IMR-90 (cell line): ENCODE data around the gene TPP1. TPM values are rescaled to one million over a fixed set of nuclear protein-coding genes. Genes with fewer than 3 reads are reported as not detected.
A peak's percentile ranks its signal among the peaks of the same experiment; 100 is the strongest.

Experiments
- ATAC-seq: fragments of 200-7000 bp; cut with Tn5 transposase; 2 replicates; pipeline ENCODE4 v1.9.1; 2020; ENCODE audit warnings: low read depth, mild to moderate bottlenecking, moderate library complexity
- BruUV-seq: library from RNA; stranded (reverse); fragments of 400-500 nt; replicated peaks from 2 replicates; lab custom pipeline; 2021; lab: Mats Ljungman, UMichigan
- CTCF ChIA-PET: fragments of 300-600 bp; formaldehyde crosslinking; extraction: SDS; loops from one replicate; lab custom pipeline; 2021; ENCODE audit warnings: antibody characterized with exemption; lab: Yijun Ruan, JAX
- POLR2A ChIA-PET: fragments of 300-600 bp; sonication (Branson Sonifier 250); formaldehyde crosslinking; loops from one replicate; lab custom pipeline; 2022; ENCODE audit warnings: antibody characterized with exemption; ENCODE audit not compliant: unreplicated experiment; lab: Charles Lee
- DNase-seq: peaks from one replicate; pipeline ENCODE4 v3.0.0; 2013
- H2AFZ ChIP-seq: replicated peaks from 2 replicates; pipeline ENCODE3; 2013; ENCODE audit warnings: low read length, mild to moderate bottlenecking; ENCODE audit not compliant: poor library complexity
- H2AK5ac ChIP-seq: 2 replicates; pipeline ENCODE4 v1.6.1; 2013; ENCODE audit warnings: low read depth, low read length, inconsistent platforms
- H2AK9ac ChIP-seq: replicated peaks from 2 replicates; pipeline ENCODE3; 2013; ENCODE audit warnings: mild to moderate bottlenecking, low read depth, low read length, moderate library complexity; ENCODE audit not compliant: poor library complexity
- H2BK120ac ChIP-seq: 2 replicates; pipeline ENCODE4 v1.6.1; 2013; ENCODE audit warnings: low read depth, low read length, inconsistent platforms
- H2BK15ac ChIP-seq: 3 replicates; pipeline ENCODE4 v1.6.1; 2013; ENCODE audit warnings: low read depth, low read length, inconsistent platforms
- H2BK20ac ChIP-seq: 2 replicates; pipeline ENCODE4 v1.6.1; 2013; ENCODE audit warnings: low read depth, mild to moderate bottlenecking, inconsistent platforms, low read length, moderate library complexity
- H2BK5ac ChIP-seq: 2 replicates; pipeline ENCODE4 v1.6.1; 2013; ENCODE audit warnings: mild to moderate bottlenecking, low read depth, low read length, inconsistent platforms; ENCODE audit not compliant: poor library complexity, severe bottlenecking
- H3K14ac ChIP-seq: replicated peaks from 2 replicates; pipeline ENCODE4 v1.6.1; 2013; ENCODE audit warnings: low read depth, low read length, inconsistent platforms
- H3K18ac ChIP-seq: 2 replicates; pipeline ENCODE4 v1.6.1; 2013; ENCODE audit warnings: low read depth, low read length, control low read depth
- H3K23ac ChIP-seq: 2 replicates; pipeline ENCODE4 v1.6.1; 2013; ENCODE audit warnings: low read depth, low read length, inconsistent platforms
- H3K27ac ChIP-seq: 2 replicates; pipeline ENCODE4 v1.5.1; 2013; ENCODE audit warnings: mild to moderate bottlenecking, control low read depth, low read length; ENCODE audit not compliant: insufficient read depth
- H3K27me3 ChIP-seq: 2 replicates; pipeline ENCODE4 v1.6.1; 2013; ENCODE audit warnings: low read length; ENCODE audit not compliant: control insufficient read depth, insufficient read depth
- H3K36me3 ChIP-seq: 2 replicates; pipeline ENCODE4 v1.6.1; 2013; ENCODE audit warnings: low read length, mixed read lengths; ENCODE audit not compliant: control insufficient read depth, insufficient read depth
- H3K4ac ChIP-seq: 2 replicates; pipeline ENCODE4 v1.6.1; 2013; ENCODE audit warnings: low read depth, low read length, inconsistent platforms
- H3K4me1 ChIP-seq: 2 replicates; pipeline ENCODE4 v1.6.1; 2013; ENCODE audit warnings: low read length, mixed read lengths; ENCODE audit not compliant: control insufficient read depth, insufficient read depth
- H3K4me2 ChIP-seq: 2 replicates; pipeline ENCODE4 v1.6.1; 2013; ENCODE audit warnings: low read depth, mild to moderate bottlenecking, control low read depth, low read length, moderate library complexity
- H3K4me3 ChIP-seq: 2 replicates; pipeline ENCODE4 v1.5.1; 2013; ENCODE audit warnings: low read depth, mild to moderate bottlenecking, control low read depth, low read length, moderate library complexity; ENCODE audit not compliant: insufficient read depth
- H3K56ac ChIP-seq: 2 replicates; pipeline ENCODE4 v1.6.1; 2013; ENCODE audit warnings: low read length, inconsistent platforms; ENCODE audit not compliant: insufficient read depth; ENCODE audit errors: extremely low read depth
- H3K79me1 ChIP-seq, 2 experiments: 2 replicates each; pipeline ENCODE4 v1.6.1; 2013; ENCODE audit warnings: low read length in 2 of 2, inconsistent platforms in 1 of 2, low read depth in 1 of 2
- H3K9ac ChIP-seq: 2 replicates; pipeline ENCODE4 v1.6.1; 2013; ENCODE audit warnings: low read depth, low read length, control low read depth
- H3K9me1 ChIP-seq: 2 replicates; pipeline ENCODE4 v1.6.1; 2013; ENCODE audit warnings: low read length, inconsistent platforms; ENCODE audit not compliant: insufficient read depth
- H3K9me3 ChIP-seq: 2 replicates; pipeline ENCODE4 v1.6.1; 2013; ENCODE audit warnings: low read length; ENCODE audit not compliant: control insufficient read depth, insufficient read depth
- H4K20me1 ChIP-seq: 2 replicates; pipeline ENCODE4 v1.6.1; 2013; ENCODE audit warnings: low read length, inconsistent platforms; ENCODE audit not compliant: insufficient read depth
- H4K5ac ChIP-seq: 2 replicates; pipeline ENCODE4 v1.6.1; 2013; ENCODE audit warnings: mild to moderate bottlenecking, low read depth, low read length, control low read depth
- H4K8ac ChIP-seq, 2 experiments: 2 replicates each; pipeline ENCODE4 v1.6.1; 2013; ENCODE audit warnings: low read depth in 2 of 2, low read length in 2 of 2, control low read depth in 1 of 2, inconsistent platforms in 1 of 2
- H4K91ac ChIP-seq: 2 replicates; pipeline ENCODE4 v1.6.1; 2013; ENCODE audit warnings: low read depth, low read length, inconsistent platforms; ENCODE audit not compliant: insufficient read depth
- CEBPB ChIP-seq: IDR thresholded peaks from 2 replicates; pipeline ENCODE4 v1.6.1; 2012; ENCODE audit warnings: low read depth, low read length, improper control_type of control experiment
- CHD1 ChIP-seq: IDR thresholded peaks from 2 replicates; pipeline ENCODE4 v1.6.1; 2012; ENCODE audit warnings: low read depth, low read length, improper control_type of control experiment
- FOS ChIP-seq: fragments of 150-350 bp; IDR thresholded peaks from 2 replicates; pipeline ENCODE4 v1.6.1; 2016; ENCODE audit warnings: low read depth, low read length
- MAFK ChIP-seq: IDR thresholded peaks from 2 replicates; pipeline ENCODE4 v1.6.1; 2012; ENCODE audit warnings: low read depth, low read length, improper control_type of control experiment
- MAZ ChIP-seq: IDR thresholded peaks from 2 replicates; pipeline ENCODE4 v1.6.1; 2012; ENCODE audit warnings: low read depth, mild to moderate bottlenecking, low read length, improper control_type of control experiment, moderate library complexity, borderline replicate concordance
- MXI1 ChIP-seq: IDR thresholded peaks from 2 replicates; pipeline ENCODE4 v1.6.1; 2012; ENCODE audit warnings: low read depth, mild to moderate bottlenecking, low read length, moderate library complexity, borderline replicate concordance
- NFE2L2 ChIP-seq: fragments of 150-350 bp; IDR thresholded peaks from 2 replicates; pipeline ENCODE4 v1.6.1; 2016; ENCODE audit warnings: low read depth, mild to moderate bottlenecking, low read length
- RAD21 ChIP-seq: IDR thresholded peaks from 2 replicates; pipeline ENCODE4 v1.6.1; 2012; ENCODE audit warnings: low read length, improper control_type of control experiment
- RCOR1 ChIP-seq: IDR thresholded peaks from 2 replicates; pipeline ENCODE4 v1.6.1; 2012; ENCODE audit warnings: mild to moderate bottlenecking, low read length, improper control_type of control experiment; ENCODE audit not compliant: insufficient replicate concordance
- RFX5 ChIP-seq: IDR thresholded peaks from 2 replicates; pipeline ENCODE4 v1.8.0; 2012; ENCODE audit warnings: low read depth, mild to moderate bottlenecking, low read length, moderate library complexity
- SMC3 ChIP-seq: fragments of 150-350 bp; IDR thresholded peaks from 2 replicates; pipeline ENCODE4 v1.6.1; 2016; ENCODE audit warnings: low read depth, mild to moderate bottlenecking, antibody characterized with exemption, low read length, moderate library complexity
- WGBS, 2 experiments: methylation state at CpG; one replicate each; pipeline versions ENCODE4 v1.1.5 to v1.1.7; 2013; ENCODE audit warnings: missing lambda C conversion rate in 2 of 2; ENCODE audit not compliant: insufficient read length in 1 of 2; ENCODE audit errors: extremely low coverage in 2 of 2; 5-methylcytosine and 5-hydroxymethylcytosine counted together
- dilution Hi-C: fragments of 300-500 bp; cut with HindIII; formaldehyde crosslinking; loops from one replicate; pipeline ENCODE4 v1.14.3; 2018; ENCODE audit warnings: low sequenced_read_pairs; ENCODE audit not compliant: unreplicated experiment
- in situ Hi-C: fragments of 300-500 bp; cut with MboI; formaldehyde crosslinking; loops from 3 replicates; pipeline ENCODE4 v1.14.3; 2019; ENCODE audit warnings: low sequenced_read_pairs, inconsistent platforms, mixed read lengths
- intact Hi-C: fragments of 100-400 bp; cut with micrococcal nuclease; formaldehyde crosslinking; loops from 2 replicates; pipeline ENCODE4 v1.10.0; 2022
- polyA plus RNA-seq, 3 experiments: library from polyadenylated mRNA; depleted of rRNA; stranded (reverse); fragments of >200 nt; gene quantifications; 2 replicates each; pipeline ENCODE4 v1.2.3, GENCODE V29; 2012; ENCODE audit warnings: low replicate concordance in 1 of 3
- total RNA-seq: library from RNA; depleted of rRNA; stranded (reverse); fragments of >200 nt; gene quantifications from 2 replicates; pipeline ENCODE4 v1.2.3, GENCODE V29; 2012
- TF ChIP-seq, protein P1 (sequence below): fragments of 150-350 bp; IDR thresholded peaks from 2 replicates; pipeline ENCODE4 v1.6.1; 2016; ENCODE audit warnings: low read depth, mild to moderate bottlenecking, low read length, moderate library complexity, borderline replicate concordance
- TF ChIP-seq, protein P2 (sequence below): conservative IDR thresholded peaks from 2 replicates; pipeline ENCODE4 v1.5.1; 2012; ENCODE audit warnings: mild to moderate bottlenecking, low read depth, low read length, improper control_type of control experiment

Gene TPP1
- total and polyA plus RNA-seq, 2 of the 4 experiments (the other 2 are of a cell fraction): 33.5 to 108 TPM

DNA sequence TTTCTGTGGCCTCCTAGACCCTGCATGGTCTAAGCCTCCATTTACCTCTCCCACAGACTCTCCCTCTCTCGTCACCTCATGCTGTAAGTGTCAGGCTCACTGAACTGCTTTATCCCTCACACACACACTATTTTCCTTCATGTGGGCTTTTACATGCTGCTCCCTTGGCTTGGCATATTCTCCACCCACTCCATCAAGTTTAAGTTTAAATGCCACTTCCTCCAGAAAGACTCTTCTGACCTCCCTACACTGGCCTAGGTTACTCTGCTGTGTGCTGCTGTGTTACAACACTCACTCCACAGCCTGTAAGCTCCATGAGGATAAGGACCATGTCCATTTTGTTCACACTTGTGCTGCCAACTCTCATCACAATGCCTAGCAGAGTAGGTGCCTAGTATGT lies 33.9 kb upstream of the TPP1 start:
- Histone ChIP-seq H3K4me3 (no peak overlapping the region), H3K4me2 (no peak overlapping the region), H4K8ac (no peak overlapping the region), H3K4me1 (peaks cover 5% of the 10 kb centered on the region), H3K27me3 (peaks cover 14% of the 10 kb centered on the region), H3K9me3 (no peaks in the 10 kb centered on the region), H3K4ac (no peak overlapping the region), H3K18ac (no peak overlapping the region), H3K14ac (no peak overlapping the region), H2BK20ac (no peak overlapping the region), H2AK9ac (no peak overlapping the region), H3K79me1 (peaks cover 3 to 21% of the 10 kb centered on the region in 2 experiments; a peak in 2 of 4 replicates), H3K9ac (no peak overlapping the region), H3K27ac (no peak overlapping the region), H4K20me1 (0 out of 2 replicates have a peak, but pooled peaks cover 3% of the 10 kb centered on the region), H2BK5ac (no peak overlapping the region), H2BK15ac (no peak overlapping the region), H4K5ac (no peak overlapping the region), H3K56ac (no peak overlapping the region), H3K23ac (peak overlapping the region; percentile 66; the same call in 1 of the 2 replicates), H4K91ac (no peak overlapping the region), H3K36me3 (no peaks in the 10 kb centered on the region), H2AK5ac (peak overlapping the region; percentile 57; the same call in 1 of the 2 replicates), H2BK120ac (no peak overlapping the region), H2AFZ (no peak overlapping the region), H3K9me1 (peaks cover 18% of the 10 kb centered on the region)
- ChIA-PET CTCF (no interaction called here), POLR2A (no interaction called here)
- in situ Hi-C loops (no loop called here), dilution Hi-C loops (no loop called here), intact Hi-C loops (no loop called here)
- DNase-seq (no peak), ATAC-seq (no peak)
- no TSS peak for BruUV-seq
- no peak for TF ChIP-seq CHD1
- no peak for TF ChIP-seq RCOR1
- no peak for TF ChIP-seq NFE2L2
- no peak for TF ChIP-seq FOS
- TF ChIP-seq MAZ: no peak
- TF ChIP-seq, protein P1, sequence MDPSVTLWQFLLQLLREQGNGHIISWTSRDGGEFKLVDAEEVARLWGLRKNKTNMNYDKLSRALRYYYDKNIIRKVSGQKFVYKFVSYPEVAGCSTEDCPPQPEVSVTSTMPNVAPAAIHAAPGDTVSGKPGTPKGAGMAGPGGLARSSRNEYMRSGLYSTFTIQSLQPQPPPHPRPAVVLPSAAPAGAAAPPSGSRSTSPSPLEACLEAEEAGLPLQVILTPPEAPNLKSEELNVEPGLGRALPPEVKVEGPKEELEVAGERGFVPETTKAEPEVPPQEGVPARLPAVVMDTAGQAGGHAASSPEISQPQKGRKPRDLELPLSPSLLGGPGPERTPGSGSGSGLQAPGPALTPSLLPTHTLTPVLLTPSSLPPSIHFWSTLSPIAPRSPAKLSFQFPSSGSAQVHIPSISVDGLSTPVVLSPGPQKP: no peak
- no peak for TF ChIP-seq RFX5
- TF ChIP-seq, protein P2, sequence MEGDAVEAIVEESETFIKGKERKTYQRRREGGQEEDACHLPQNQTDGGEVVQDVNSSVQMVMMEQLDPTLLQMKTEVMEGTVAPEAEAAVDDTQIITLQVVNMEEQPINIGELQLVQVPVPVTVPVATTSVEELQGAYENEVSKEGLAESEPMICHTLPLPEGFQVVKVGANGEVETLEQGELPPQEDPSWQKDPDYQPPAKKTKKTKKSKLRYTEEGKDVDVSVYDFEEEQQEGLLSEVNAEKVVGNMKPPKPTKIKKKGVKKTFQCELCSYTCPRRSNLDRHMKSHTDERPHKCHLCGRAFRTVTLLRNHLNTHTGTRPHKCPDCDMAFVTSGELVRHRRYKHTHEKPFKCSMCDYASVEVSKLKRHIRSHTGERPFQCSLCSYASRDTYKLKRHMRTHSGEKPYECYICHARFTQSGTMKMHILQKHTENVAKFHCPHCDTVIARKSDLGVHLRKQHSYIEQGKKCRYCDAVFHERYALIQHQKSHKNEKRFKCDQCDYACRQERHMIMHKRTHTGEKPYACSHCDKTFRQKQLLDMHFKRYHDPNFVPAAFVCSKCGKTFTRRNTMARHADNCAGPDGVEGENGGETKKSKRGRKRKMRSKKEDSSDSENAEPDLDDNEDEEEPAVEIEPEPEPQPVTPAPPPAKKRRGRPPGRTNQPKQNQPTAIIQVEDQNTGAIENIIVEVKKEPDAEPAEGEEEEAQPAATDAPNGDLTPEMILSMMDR: no peak
- TF ChIP-seq MXI1: no peak
- no peak for TF ChIP-seq MAFK
- TF ChIP-seq RAD21: no peak
- TF ChIP-seq CEBPB: no peak
- no peak for TF ChIP-seq SMC3
- WGBS, 2 experiments: 100% methylated on average over 1 of the region's 1 CpG; no CpG with 5 or more reads in 1 of the 2 experiments
